H9 (cell line): ENCODE measurements around the gene KCNA2. TPM values are rescaled to one million over a fixed set of nuclear protein-coding genes. Genes with fewer than 3 reads are reported as not detected.

ENCODE experiments used
- DNase-seq: peaks from one replicate; pipeline ENCODE4 v3.0.0-alpha.2; 2017
- H2AFZ ChIP-seq: one replicate; pipeline ENCODE4 v1.6.1; 2013; ENCODE audit warnings: mild to moderate bottlenecking, low read length, control low read depth, moderate library complexity
- H2AK5ac ChIP-seq: 2 replicates; pipeline ENCODE4 v1.6.1; 2013; ENCODE audit warnings: low read length, control low read depth, mixed read lengths; ENCODE audit not compliant: insufficient read length
- H2BK120ac ChIP-seq: one replicate; pipeline ENCODE4 v1.6.1; 2013; ENCODE audit warnings: low read depth, mild to moderate bottlenecking, low read length, control low read depth, inconsistent platforms; ENCODE audit not compliant: poor library complexity, severe bottlenecking
- H2BK12ac ChIP-seq: 2 replicates; pipeline ENCODE4 v1.6.1; 2013; ENCODE audit warnings: low read length, control low read depth, mixed read lengths, low read depth; ENCODE audit not compliant: insufficient read length
- H2BK15ac ChIP-seq: 2 replicates; pipeline ENCODE4 v1.6.1; 2013; ENCODE audit warnings: low read depth, low read length, control low read depth
- H2BK20ac ChIP-seq: one replicate; pipeline ENCODE4 v1.6.1; 2013; ENCODE audit warnings: low read depth, mild to moderate bottlenecking, low read length, control low read depth, inconsistent platforms; ENCODE audit not compliant: poor library complexity, severe bottlenecking
- H2BK5ac ChIP-seq: 2 replicates; pipeline ENCODE4 v1.6.1; 2013; ENCODE audit warnings: low read length, control low read depth, mixed read lengths; ENCODE audit not compliant: insufficient read length
- H3K14ac ChIP-seq: 2 replicates; pipeline ENCODE4 v1.6.1; 2013; ENCODE audit warnings: low read length, control low read depth; ENCODE audit not compliant: insufficient read depth
- H3K18ac ChIP-seq: 2 replicates; pipeline ENCODE4 v1.6.1; 2013; ENCODE audit warnings: low read depth, mild to moderate bottlenecking, mixed read lengths, low read length, control low read depth; ENCODE audit not compliant: insufficient read length
- H3K23ac ChIP-seq: 2 replicates; pipeline ENCODE4 v1.6.1; 2013; ENCODE audit warnings: low read length, control low read depth, mixed read lengths, low read depth; ENCODE audit not compliant: insufficient read length
- H3K23me2 ChIP-seq: 2 replicates; pipeline ENCODE4 v1.6.1; 2013; ENCODE audit warnings: low read depth, mild to moderate bottlenecking, mixed read lengths, low read length, control low read depth; ENCODE audit not compliant: insufficient read length, poor library complexity, severe bottlenecking
- H3K27ac ChIP-seq: 2 replicates; pipeline ENCODE4 v1.5.1; 2013; ENCODE audit warnings: low read length, control low read depth, mixed read lengths, low read depth; ENCODE audit not compliant: insufficient read length
- H3K27me3 ChIP-seq: 2 replicates; pipeline ENCODE4 v1.6.1; 2013; ENCODE audit warnings: low read length, control low read depth, inconsistent platforms; ENCODE audit not compliant: insufficient read depth
- H3K4ac ChIP-seq: 2 replicates; pipeline ENCODE4 v1.6.1; 2013; ENCODE audit warnings: low read depth, mild to moderate bottlenecking, control low read depth, inconsistent platforms, low read length, moderate library complexity
- H3K4me1 ChIP-seq: 2 replicates; pipeline ENCODE4 v1.6.1; 2013; ENCODE audit warnings: low read length, control low read depth, inconsistent platforms; ENCODE audit not compliant: insufficient read depth
- H3K4me2 ChIP-seq: 2 replicates; pipeline ENCODE4 v1.6.1; 2013; ENCODE audit warnings: low read length, control low read depth, mixed read lengths; ENCODE audit not compliant: insufficient read length, insufficient read depth
- H3K56ac ChIP-seq: 2 replicates; pipeline ENCODE4 v1.6.1; 2013; ENCODE audit warnings: low read depth, mild to moderate bottlenecking, mixed read lengths, low read length, control low read depth; ENCODE audit not compliant: insufficient read length
- H3K79me1 ChIP-seq: 2 replicates; pipeline ENCODE4 v1.6.1; 2013; ENCODE audit warnings: low read depth, mild to moderate bottlenecking, moderate library complexity, low read length, control low read depth, inconsistent platforms; ENCODE audit not compliant: insufficient read depth, poor library complexity, severe bottlenecking
- H3K79me2 ChIP-seq: 2 replicates; pipeline ENCODE4 v1.6.1; 2013; ENCODE audit warnings: low read length, control low read depth, inconsistent platforms; ENCODE audit not compliant: insufficient read depth
- H3K9ac ChIP-seq: 2 replicates; pipeline ENCODE4 v1.6.1; 2013; ENCODE audit warnings: low read length, control low read depth, mixed read lengths; ENCODE audit not compliant: insufficient read length; ENCODE audit errors: extremely low read depth
- H3K9me3 ChIP-seq: one replicate; pipeline ENCODE4 v1.6.1; 2013; ENCODE audit warnings: low read depth, low read length, inconsistent platforms; ENCODE audit not compliant: control insufficient read depth
- H3T11ph ChIP-seq: one replicate; pipeline ENCODE4 v1.6.1; 2013; ENCODE audit warnings: mild to moderate bottlenecking, low read length, control low read depth, inconsistent platforms
- H4K20me1 ChIP-seq: one replicate; pipeline ENCODE4 v1.6.1; 2013; ENCODE audit not compliant: control insufficient read depth, insufficient read length, insufficient read depth
- H4K5ac ChIP-seq: 2 replicates; pipeline ENCODE4 v1.6.1; 2013; ENCODE audit warnings: low read depth, mild to moderate bottlenecking, mixed read lengths, low read length, control low read depth; ENCODE audit not compliant: insufficient read length
- H4K8ac ChIP-seq: replicated peaks from 2 replicates; pipeline ENCODE4 v1.6.1; 2013; ENCODE audit warnings: low read length, control low read depth, mixed read lengths, low read depth; ENCODE audit not compliant: insufficient read length
- H4K91ac ChIP-seq: 2 replicates; pipeline ENCODE4 v1.6.1; 2013; ENCODE audit warnings: low read depth, mild to moderate bottlenecking, moderate library complexity, mixed read lengths, low read length, control low read depth; ENCODE audit not compliant: insufficient read length
- H3K27ac Mint-ChIP-seq, 3 experiments: 2 replicates in 2 of 3; 3 replicates in 1 of 3; pipeline ENCODE4 v1.8.0; 2020 to 2021; ENCODE audit warnings: mixed read lengths in 3 of 3, mild to moderate bottlenecking in 1 of 3, moderate library complexity in 1 of 3
- H3K27me3 Mint-ChIP-seq: 2 replicates; pipeline ENCODE4 v1.8.0; 2021; ENCODE audit warnings: low read depth, mild to moderate bottlenecking, moderate library complexity, mixed read lengths
- H3K36me3 Mint-ChIP-seq, 3 experiments: 2 replicates in 2 of 3; 3 replicates in 1 of 3; pipeline ENCODE4 v1.8.0; 2020 to 2021; ENCODE audit warnings: low read depth in 3 of 3, mixed read lengths in 3 of 3; ENCODE audit not compliant: insufficient read depth in 1 of 3
- H3K4me1 Mint-ChIP-seq, 2 experiments: 2 replicates each; pipeline ENCODE4 v1.8.0; 2020; ENCODE audit warnings: mixed read lengths in 2 of 2
- H3K4me3 Mint-ChIP-seq, 2 experiments: 2 replicates in 1 of 2; 3 replicates in 1 of 2; pipeline ENCODE4 v1.8.0; 2020 to 2021; ENCODE audit warnings: mild to moderate bottlenecking in 2 of 2, mixed read lengths in 2 of 2, moderate library complexity in 1 of 2
- H3K9me3 Mint-ChIP-seq, 2 experiments: 2 replicates in 1 of 2; 3 replicates in 1 of 2; pipeline ENCODE4 v1.8.0; 2020; ENCODE audit warnings: mild to moderate bottlenecking in 2 of 2, mixed read lengths in 2 of 2, moderate library complexity in 1 of 2
- CTCF ChIP-seq: fragments of 200-600 bp; sonication (generic); conservative IDR thresholded peaks from 3 replicates; pipeline ENCODE4 v1.8.0; 2021; ENCODE audit warnings: antibody characterized with exemption, mild to moderate bottlenecking
- WGBS: extraction: QIAGEN DNeasy Blood & Tissue Kit; methylation state at CpG from one replicate; pipeline ENCODE4 v1.1.7; 2013; ENCODE audit warnings: missing lambda C conversion rate, low lambda C conversion rate, mixed read lengths; ENCODE audit not compliant: insufficient read length; ENCODE audit errors: extremely low coverage; 5-methylcytosine and 5-hydroxymethylcytosine counted together
- total RNA-seq: library from RNA; stranded (reverse); gene quantifications from 2 replicates; pipeline ENCODE4 v1.2.1, GENCODE V29; 2021

KCNA2 gene
- total RNA-seq, 1 experiment from 2014 or later = 0.33 TPM

GRCh38 chr1:110593902-110594301 is 12.3 kb downstream of the KCNA2 start:
- WGBS = no CpG with 5 or more reads among the region's 5 CpGs

More at GRCh38 chr1:110593902-110594301, 12.3 kb downstream of the KCNA2 start:
- H3K23me2 ChIP-seq = no peaks in the 10 kb centered on the region
- Mint-ChIP-seq H3K27ac (no peak overlapping the region), H3K4me3 (no peak overlapping the region), H3K27me3 (peaks cover 84% of the 10 kb centered on the region), H3K4me1 (peaks cover 8 to 9% of the 10 kb centered on the region in 2 experiments; a peak in 3 of 4 replicates), H3K9me3 (no peaks in the 10 kb centered on the region), H3K36me3 (no peaks in the 10 kb centered on the region)
- no peak overlapping the region for H2AK5ac ChIP-seq
- no peak overlapping the region for H2BK20ac ChIP-seq
- no peak overlapping the region for H2BK12ac ChIP-seq
- no peak overlapping the region for H4K91ac ChIP-seq
- H3K23ac ChIP-seq = no peak overlapping the region
- no peak overlapping the region for H2AFZ ChIP-seq
- no peak overlapping the region for H3K9ac ChIP-seq
- no peak overlapping the region for H3K4ac ChIP-seq
- no peak overlapping the region for H2BK120ac ChIP-seq
- no peaks in the 10 kb centered on the region; the same call in 1 of the 2 replicates for H3K27me3 ChIP-seq
- DNase-seq = no peak
- H2BK5ac ChIP-seq = no peak overlapping the region
- no peak overlapping the region for H4K8ac ChIP-seq
- H4K5ac ChIP-seq = no peak overlapping the region
- no peaks in the 10 kb centered on the region for H3K79me2 ChIP-seq
- no peaks in the 10 kb centered on the region for H3K9me3 ChIP-seq
- H3T11ph ChIP-seq = no peak overlapping the region
- no peak overlapping the region for H3K56ac ChIP-seq
- H3K4me2 ChIP-seq = no peak overlapping the region
- H3K27ac ChIP-seq = no peak overlapping the region
- H3K79me1 ChIP-seq = no peaks in the 10 kb centered on the region
- H3K14ac ChIP-seq = no peak overlapping the region
- H2BK15ac ChIP-seq = no peak overlapping the region
- H3K4me1 ChIP-seq = no peaks in the 10 kb centered on the region
- H4K20me1 ChIP-seq = no peaks in the 10 kb centered on the region
- no peak overlapping the region for H3K18ac ChIP-seq
- no peak for TF ChIP-seq CTCF
